Testis (tissue), 2 donors: ENCODE data around the gene HCFC2.

Experiments
- CTCF ChIP-seq, 3 experiments: fragments of 450-650 bp in 2 of 3; fragments of 200-600 bp in 1 of 3; sonication (generic) in 1 of 3; IDR thresholded peaks; one replicate each; pipeline ENCODE4 v1.5.1; 2016 to 2019; ENCODE audit warnings: antibody characterized with exemption in 3 of 3, mild to moderate bottlenecking in 2 of 3, moderate library complexity in 1 of 3
- POLR2A ChIP-seq: fragments of 450-650 bp; IDR thresholded peaks from one replicate; pipeline ENCODE4 v1.6.1; 2017; ENCODE audit warnings: antibody characterized with exemption, mild to moderate bottlenecking, moderate library complexity

- TF ChIP-seq POLR2A (no peak), CTCF (IDR thresholded peaks at IDR 0.05) (no peak)
These were observed 67.3 kb downstream of the HCFC2 start for GRCh38 chr12:104131609-104132008.
